Karpas-422 (cell line): ENCODE results near the gene ORC4. TPM values are rescaled to one million over a fixed set of nuclear protein-coding genes. Genes with fewer than 3 reads are reported as not detected.

Experiments used
- DNase-seq: peaks from one replicate; pipeline ENCODE4 v3.0.0-alpha.2; 2015
- H2AFZ ChIP-seq: fragments of 200-600 bp; sonication (generic); 2 replicates; pipeline ENCODE4 v1.6.1; 2014; ENCODE audit warnings: antibody characterized with exemption, low read length, mixed read lengths
- H3K27ac ChIP-seq: fragments of 200-600 bp; sonication (generic); 2 replicates; pipeline ENCODE4 v1.5.1; 2014; ENCODE audit warnings: mild to moderate bottlenecking, low read length, moderate library complexity
- H3K27me3 ChIP-seq: fragments of 200-600 bp; sonication (generic); 2 replicates; pipeline ENCODE4 v1.6.1; 2014; ENCODE audit warnings: low read length, mixed read lengths
- H3K36me3 ChIP-seq: fragments of 200-600 bp; sonication (generic); 2 replicates; pipeline ENCODE4 v1.6.1; 2014; ENCODE audit warnings: low read length, mixed read lengths; ENCODE audit not compliant: insufficient read depth
- H3K4me1 ChIP-seq: fragments of 200-600 bp; sonication (generic); 2 replicates; pipeline ENCODE4 v1.6.1; 2014; ENCODE audit warnings: mild to moderate bottlenecking, low read length, mixed read lengths
- H3K4me2 ChIP-seq: fragments of 200-600 bp; sonication (generic); 2 replicates; pipeline ENCODE4 v1.6.1; 2014; ENCODE audit warnings: low read length, low read depth, mild to moderate bottlenecking; ENCODE audit not compliant: poor library complexity, severe bottlenecking
- H3K4me3 ChIP-seq: fragments of 200-600 bp; sonication (generic); 2 replicates; pipeline ENCODE4 v1.5.1; 2014; ENCODE audit warnings: mild to moderate bottlenecking, antibody characterized with exemption, low read length, mixed read lengths
- H3K79me2 ChIP-seq: fragments of 200-600 bp; sonication (generic); 2 replicates; pipeline ENCODE4 v1.6.1; 2014; ENCODE audit warnings: mild to moderate bottlenecking, low read length, mixed read lengths
- H3K9ac ChIP-seq: fragments of 200-600 bp; sonication (generic); 2 replicates; pipeline ENCODE4 v1.6.0; 2014; ENCODE audit warnings: low read length
- H3K9me2 ChIP-seq: fragments of 200-600 bp; sonication (generic), shearing (Covaris generic); replicated peaks from 2 replicates; pipeline ENCODE4 v1.6.0; 2014; ENCODE audit warnings: mild to moderate bottlenecking, low read length, moderate library complexity; ENCODE audit not compliant: insufficient read depth
- H3K9me3 ChIP-seq: fragments of 300-700, 200-600 bp; sonication (generic); 2 replicates; pipeline ENCODE4 v1.6.1; 2014; ENCODE audit warnings: low read length, mixed read lengths
- H4K20me1 ChIP-seq: fragments of 200-600 bp; sonication (generic); 2 replicates; pipeline ENCODE4 v1.6.1; 2014; ENCODE audit warnings: mild to moderate bottlenecking, antibody characterized with exemption, low read length, low read depth; ENCODE audit not compliant: insufficient read depth
- total RNA-seq: library from RNA; depleted of rRNA; stranded (reverse); fragments of >200 nt; shearing (Covaris generic); gene quantifications from 2 replicates; pipeline ENCODE4 v1.2.3, GENCODE V29; 2014; ENCODE audit warnings: low replicate concordance

Gene ORC4
- total RNA-seq, 1 experiment from 2014 or later: 63.1 TPM

DNA sequence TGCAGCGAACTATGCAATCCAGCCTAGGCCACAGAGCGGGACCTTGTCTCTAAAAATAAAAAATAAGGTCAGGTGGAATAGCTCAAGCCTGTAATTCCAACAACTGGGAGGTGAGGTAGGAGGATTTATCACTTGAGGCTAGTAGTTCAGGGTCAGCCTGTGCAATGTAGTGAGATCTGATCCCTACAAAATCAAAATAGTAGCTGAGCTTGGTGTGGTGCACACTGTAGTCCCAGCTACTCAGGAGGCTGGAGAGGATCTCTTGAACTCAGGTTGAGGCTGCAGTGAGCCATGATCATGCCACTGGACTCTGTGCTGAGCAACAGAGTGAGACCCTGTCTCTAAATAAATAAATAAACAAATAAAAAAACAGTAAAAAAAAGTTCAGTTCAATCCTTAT, 6.0 kb upstream of the ORC4 start:
- Histone ChIP-seq H2AFZ (no peak overlapping the region), H3K79me2 (peaks cover 98% of the 10 kb centered on the region), H3K9me3 (no peaks in the 10 kb centered on the region), H3K36me3 (peaks cover 9% of the 10 kb centered on the region; the same call in 1 of the 2 replicates), H3K9me2 (no peaks in the 10 kb centered on the region), H3K27ac (no peak overlapping the region), H4K20me1 (no peaks in the 10 kb centered on the region), H3K27me3 (no peaks in the 10 kb centered on the region), H3K4me2 (no peak overlapping the region), H3K4me3 (no peak overlapping the region), H3K4me1 (peaks cover 59% of the 10 kb centered on the region), H3K9ac (no peak overlapping the region)
- no peak for DNase-seq

DNA sequence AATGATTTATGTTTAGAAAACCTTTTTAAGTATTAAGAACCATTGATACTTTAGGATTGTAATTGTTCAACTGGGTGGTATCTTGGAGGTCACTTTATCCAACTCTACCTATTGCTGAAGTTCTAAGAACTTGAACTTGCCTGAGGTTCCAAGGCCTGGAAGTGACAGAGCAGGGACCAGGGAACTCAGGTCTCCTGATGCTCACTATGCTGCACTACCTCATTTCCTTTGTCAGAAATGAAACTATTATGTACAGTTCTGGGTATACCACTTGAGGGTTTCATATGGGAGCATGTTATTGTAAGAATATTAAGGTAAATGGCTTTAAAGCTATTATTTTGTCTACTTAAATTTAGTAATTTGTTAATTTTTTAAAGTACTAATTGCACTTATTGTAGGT, 3.3 kb upstream of the ORC4 start:
- Histone ChIP-seq H3K27ac (no peak overlapping the region), H3K4me2 (peak overlapping the region; percentile 87), H3K9me3 (no peaks in the 10 kb centered on the region), H2AFZ (no peak overlapping the region), H4K20me1 (no peaks in the 10 kb centered on the region), H3K4me1 (peaks cover 49% of the 10 kb centered on the region), H3K9ac (peak overlapping the region; percentile 89), H3K36me3 (peaks cover 9% of the 10 kb centered on the region; the same call in 1 of the 2 replicates), H3K4me3 (peak overlapping the region; percentile 92), H3K79me2 (peaks cover 95% of the 10 kb centered on the region), H3K27me3 (no peaks in the 10 kb centered on the region), H3K9me2 (no peaks in the 10 kb centered on the region)
- peak; percentile 45 for DNase-seq

DNA sequence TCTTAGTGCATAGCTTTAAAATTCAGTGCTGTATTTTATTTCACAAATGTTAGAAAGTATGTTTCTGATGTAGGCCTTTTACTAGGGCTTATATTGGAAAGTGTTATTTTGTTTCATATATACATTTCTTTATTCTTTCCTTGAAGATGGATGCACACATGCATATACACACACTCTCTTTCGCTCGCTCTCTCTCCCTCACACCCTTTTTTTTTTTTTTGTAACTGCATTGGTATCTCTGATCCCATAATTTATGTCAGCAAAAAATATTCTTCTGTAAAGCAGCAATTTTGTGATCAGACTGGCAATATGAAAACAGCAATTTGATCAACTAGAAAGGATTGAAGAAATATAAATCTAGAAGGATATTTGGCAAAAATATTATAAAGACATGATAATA, 2.3 kb upstream of the ORC4 start:
- Histone ChIP-seq H3K4me3 (peak overlapping the region; percentile 92), H3K9ac (peak overlapping the region; percentile 89), H3K79me2 (peaks cover 96% of the 10 kb centered on the region), H3K9me2 (no peaks in the 10 kb centered on the region), H3K27me3 (no peaks in the 10 kb centered on the region), H4K20me1 (no peaks in the 10 kb centered on the region), H3K4me1 (peaks cover 55% of the 10 kb centered on the region), H3K9me3 (no peaks in the 10 kb centered on the region), H3K36me3 (peaks cover 9% of the 10 kb centered on the region; the same call in 1 of the 2 replicates), H3K4me2 (peak overlapping the region; percentile 87), H2AFZ (no peak overlapping the region), H3K27ac (0 out of 2 replicates have a peak overlapping the region, but pooled peaks have one; percentile 15)
- peak; percentile 51 for DNase-seq

DNA sequence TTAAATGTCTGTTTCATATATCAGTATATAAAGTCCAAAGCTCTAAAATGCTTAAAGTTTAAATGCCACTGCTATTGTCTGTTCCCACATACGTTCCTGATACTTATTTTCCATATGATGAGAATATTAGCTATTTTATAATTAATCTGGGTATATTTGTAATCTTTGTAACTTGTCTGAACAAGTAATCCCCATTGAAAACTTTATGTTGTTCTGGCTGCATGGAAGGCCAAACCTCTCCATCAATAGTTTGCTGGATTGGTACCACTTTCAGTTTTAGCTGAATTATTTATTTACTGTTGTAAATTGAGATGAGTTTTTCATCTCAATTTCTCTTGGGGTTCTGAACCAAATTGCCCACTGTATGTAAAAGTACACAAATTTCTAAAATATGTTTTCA, 1.8 kb upstream of the ORC4 start:
- Histone ChIP-seq H3K27ac (no peak overlapping the region), H3K79me2 (peaks cover 96% of the 10 kb centered on the region), H3K36me3 (peaks cover 9% of the 10 kb centered on the region; the same call in 1 of the 2 replicates), H3K4me1 (peaks cover 52% of the 10 kb centered on the region), H3K9ac (peak overlapping the region; percentile 89), H4K20me1 (no peaks in the 10 kb centered on the region), H3K27me3 (no peaks in the 10 kb centered on the region), H3K4me2 (peak overlapping the region; percentile 87), H3K9me3 (no peaks in the 10 kb centered on the region), H2AFZ (no peak overlapping the region), H3K4me3 (peak overlapping the region; percentile 92), H3K9me2 (no peaks in the 10 kb centered on the region)
- DNase-seq: peak; percentile 46

DNA sequence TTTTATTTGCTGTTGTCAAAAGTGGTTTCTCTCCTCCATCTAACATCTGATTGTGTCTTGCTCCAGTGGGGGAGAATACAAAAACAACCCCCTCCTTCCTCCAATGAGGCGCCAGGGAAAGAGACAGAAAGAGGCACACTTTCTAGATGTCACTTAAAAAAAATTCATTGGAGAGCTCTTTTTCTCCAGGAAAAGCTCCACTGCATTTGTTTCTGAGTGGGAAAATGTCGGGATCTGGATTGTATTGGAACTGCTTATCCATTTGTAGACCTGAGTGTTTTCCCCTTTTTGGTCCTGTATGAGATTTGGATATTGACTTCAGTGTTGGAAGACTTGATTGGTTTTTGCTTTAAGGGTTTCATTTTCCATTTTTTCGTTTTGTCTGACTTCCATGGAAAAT, 1.3 kb upstream of the ORC4 start:
- peak overlapping the region; percentile 87 for H3K4me2 ChIP-seq
- H3K27ac ChIP-seq: peak overlapping the region; percentile 78
- no peaks in the 10 kb centered on the region for H3K9me2 ChIP-seq
- H3K79me2 ChIP-seq: peaks cover 96% of the 10 kb centered on the region
- peak overlapping the region; percentile 89 for H3K9ac ChIP-seq
- H4K20me1 ChIP-seq: no peaks in the 10 kb centered on the region
- H3K4me1 ChIP-seq: peaks cover 51% of the 10 kb centered on the region
- H3K9me3 ChIP-seq: no peaks in the 10 kb centered on the region
- DNase-seq: no peak
- no peak overlapping the region for H2AFZ ChIP-seq
- no peaks in the 10 kb centered on the region for H3K27me3 ChIP-seq
- H3K36me3 ChIP-seq: peaks cover 9% of the 10 kb centered on the region; the same call in 1 of the 2 replicates
- peak overlapping the region; percentile 92 for H3K4me3 ChIP-seq

DNA sequence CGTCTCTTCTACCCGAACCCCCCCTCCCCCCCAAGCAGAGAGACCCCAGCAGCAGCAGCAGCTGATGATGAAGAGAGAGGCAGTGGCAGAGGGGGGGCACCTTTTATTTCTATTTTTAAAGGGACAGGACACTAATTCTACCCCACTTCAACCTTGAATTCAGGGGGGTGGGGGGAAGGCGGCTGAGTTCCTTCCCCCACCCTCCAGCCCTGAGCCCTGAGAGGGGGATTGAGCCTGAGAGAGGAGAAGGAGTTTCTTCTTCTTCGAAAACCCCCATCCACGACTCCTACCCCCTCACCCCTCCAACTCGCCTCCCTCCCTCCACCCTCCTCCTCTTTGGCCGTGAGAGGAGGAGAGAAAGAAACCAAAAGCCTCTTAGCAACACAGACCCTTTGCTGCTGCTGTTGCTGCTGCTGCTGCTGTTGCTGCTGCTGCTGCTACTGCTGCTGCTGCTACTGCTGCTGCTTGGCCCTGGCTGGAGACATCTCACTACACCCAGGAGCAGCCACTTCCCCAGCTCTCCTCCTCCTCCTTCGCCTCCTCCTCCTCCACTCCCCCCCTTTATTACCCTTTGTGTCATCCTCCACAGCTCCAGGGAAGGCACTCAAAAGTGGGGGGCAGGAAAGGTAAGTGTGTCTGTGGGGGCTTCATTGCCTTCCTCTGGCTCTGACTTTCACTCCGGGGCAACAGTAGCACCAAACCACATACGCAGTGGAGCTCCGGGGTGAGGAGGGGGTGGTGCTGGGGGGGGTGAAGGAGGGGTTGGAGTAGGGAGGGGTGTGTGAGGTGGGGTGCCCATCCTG, 723 bp upstream of the ORC4 start, which contains the start of gene MBD5:
Gene MBD5, plus strand, starts transcription at position 33 of the 803 bp plus-strand sequence.
- Histone ChIP-seq H3K4me2 (peak within 1 kb of the TSS; percentile 90), H3K9me2 (no peaks in the 10 kb centered on the region), H3K79me2 (peaks cover 96% of the 10 kb centered on the region), H3K4me3 (peak within 1 kb of the TSS; percentile 99), H3K9ac (peak within 1 kb of the TSS; percentile 96), H3K4me1 (peaks cover 51% of the 10 kb centered on the region), H3K27me3 (no peaks in the 10 kb centered on the region), H3K27ac (peak within 1 kb of the TSS; percentile 78), H2AFZ (peak within 1 kb of the TSS; percentile 86), H4K20me1 (no peaks in the 10 kb centered on the region), H3K36me3 (peaks cover 15% of the 10 kb centered on the region), H3K9me3 (no peaks in the 10 kb centered on the region)
- peak; percentile 75 for DNase-seq

DNA sequence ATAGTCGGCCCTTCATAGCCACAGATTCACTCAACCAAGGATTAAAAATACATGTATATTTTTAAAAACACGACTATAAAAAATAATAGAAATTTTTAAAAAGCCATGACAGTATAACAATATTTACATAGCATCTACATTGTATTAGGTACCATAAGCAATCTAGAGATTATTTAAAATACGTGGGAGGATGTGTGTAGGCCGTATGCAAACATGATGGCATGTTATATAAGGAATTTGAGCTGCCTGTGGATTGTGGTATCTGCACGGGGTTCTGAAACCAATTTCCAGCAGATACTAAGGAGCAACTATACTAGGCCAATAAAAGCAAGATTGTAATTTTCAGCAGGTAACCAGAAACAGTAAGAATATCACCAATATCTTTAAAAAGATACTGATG, 5.9 kb downstream of the ORC4 start:
- Histone ChIP-seq H3K4me1 (peaks cover 18% of the 10 kb centered on the region), H3K9me2 (no peaks in the 10 kb centered on the region), H3K9me3 (no peaks in the 10 kb centered on the region; the same call in 1 of the 2 replicates), H3K27ac (no peak overlapping the region), H3K4me3 (no peak overlapping the region), H2AFZ (no peak overlapping the region), H3K4me2 (no peak overlapping the region), H3K36me3 (peaks cover 22% of the 10 kb centered on the region; the same call in 1 of the 2 replicates), H4K20me1 (no peaks in the 10 kb centered on the region), H3K79me2 (peaks cover 100% of the 10 kb centered on the region), H3K27me3 (no peaks in the 10 kb centered on the region), H3K9ac (no peak overlapping the region)
- DNase-seq: no peak

DNA sequence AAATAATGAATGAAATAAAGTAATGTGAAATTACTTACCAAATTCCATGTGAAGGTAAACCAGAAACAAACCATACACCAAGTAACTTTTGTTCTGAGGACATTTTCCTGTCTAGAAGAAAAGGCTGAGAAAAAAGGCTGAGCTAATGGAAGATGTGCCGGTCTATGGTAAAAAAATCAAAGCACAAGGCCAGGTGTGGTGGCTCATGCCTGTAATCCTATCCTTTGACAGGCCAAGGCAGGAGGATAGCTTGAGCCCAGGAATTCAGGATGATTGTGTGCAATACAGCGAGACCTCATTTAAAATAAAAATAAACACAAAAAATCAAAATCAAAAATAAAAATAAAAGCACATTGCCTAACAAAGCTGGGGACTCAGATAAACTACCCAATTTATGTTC, 6.7 kb downstream of the ORC4 start:
- H2AFZ ChIP-seq: no peak overlapping the region
- no peaks in the 10 kb centered on the region; the same call in 1 of the 2 replicates for H3K9me3 ChIP-seq
- H3K4me3 ChIP-seq: no peak overlapping the region
- no peaks in the 10 kb centered on the region for H3K9me2 ChIP-seq
- peaks cover 24% of the 10 kb centered on the region; the same call in 1 of the 2 replicates for H3K36me3 ChIP-seq
- DNase-seq: no peak
- H3K79me2 ChIP-seq: peaks cover 100% of the 10 kb centered on the region
- no peak overlapping the region for H3K9ac ChIP-seq
- H3K4me1 ChIP-seq: peaks cover 12% of the 10 kb centered on the region
- no peak overlapping the region for H3K4me2 ChIP-seq
- H3K27me3 ChIP-seq: no peaks in the 10 kb centered on the region
- H4K20me1 ChIP-seq: no peaks in the 10 kb centered on the region
- H3K27ac ChIP-seq: no peak overlapping the region
